Stimulated activated CD8-positive, alpha-beta memory T cell treated with anti-CD3 and anti-CD28 coated beads, Interleukin-4, amount 100 ng/mL, for 4 hours (primary cell): ENCODE measurements around the gene TUBGCP3.

Experiments
- DNase-seq, 2 donors: peaks; one replicate each; pipeline ENCODE4 v3.0.0-alpha.2; 2020; ENCODE audit warnings: low read depth in 2 of 2, low spot score in 1 of 2

Gene TUBGCP3

DNA sequence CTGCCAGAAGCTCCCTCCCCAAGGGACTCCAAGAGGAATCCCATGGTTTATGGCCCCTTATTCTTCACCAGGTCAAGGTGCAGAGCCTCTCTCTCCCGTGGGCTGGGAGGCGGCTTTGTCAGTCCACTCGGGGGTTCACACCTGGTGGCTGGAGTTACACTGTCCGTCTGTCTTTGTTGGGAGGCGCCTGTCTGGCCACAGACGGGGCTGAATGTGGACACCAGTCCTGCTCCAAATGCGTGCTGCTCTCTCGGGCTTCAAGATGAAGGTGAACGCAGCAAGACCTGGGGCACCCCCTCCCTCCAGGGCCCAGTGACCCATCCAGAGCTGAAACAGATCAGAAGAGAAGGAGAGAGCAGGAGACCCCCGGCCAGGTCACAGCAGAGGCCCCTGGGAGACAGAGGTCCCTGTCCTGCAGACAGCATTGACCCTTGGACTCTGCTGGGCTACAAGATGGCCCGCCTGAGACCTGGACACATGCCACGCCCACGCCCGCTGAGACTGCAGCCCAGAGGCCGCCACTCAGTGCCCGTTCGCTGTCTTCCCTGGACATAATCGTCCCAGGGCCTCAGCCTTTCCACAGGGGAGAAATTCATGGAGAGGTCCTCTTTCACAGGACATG is 29.9 kb upstream of the TUBGCP3 start:
- DNase-seq: no peak

- DNase-seq: no peak
Observed at GRCh38 chr13:112616586-112617362, 28.8 kb upstream of the TUBGCP3 start.

GRCh38 chr13:112615391-112615790 is 27.4 kb upstream of the TUBGCP3 start:
- no peak for DNase-seq

DNA sequence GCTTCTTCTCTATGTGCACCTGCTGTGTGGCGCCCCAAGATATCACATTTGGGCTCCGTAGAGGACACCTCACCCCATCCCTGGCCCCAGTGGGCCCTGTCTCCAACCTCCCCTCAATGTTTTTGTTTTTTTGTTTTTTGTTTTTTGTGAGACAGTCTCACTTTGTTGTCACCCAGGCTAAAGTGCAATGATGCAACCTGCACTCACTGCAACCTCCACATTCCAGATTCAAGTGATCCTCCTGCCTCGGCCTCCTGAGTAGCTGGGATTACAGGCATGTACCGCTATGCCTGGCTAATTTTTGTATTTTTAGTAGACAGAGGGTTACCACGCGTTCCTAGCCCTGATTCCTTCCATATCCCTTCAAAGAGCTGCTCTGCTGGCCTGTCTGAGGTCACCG is 26.9 kb upstream of the TUBGCP3 start:
- no peak for DNase-seq

DNA sequence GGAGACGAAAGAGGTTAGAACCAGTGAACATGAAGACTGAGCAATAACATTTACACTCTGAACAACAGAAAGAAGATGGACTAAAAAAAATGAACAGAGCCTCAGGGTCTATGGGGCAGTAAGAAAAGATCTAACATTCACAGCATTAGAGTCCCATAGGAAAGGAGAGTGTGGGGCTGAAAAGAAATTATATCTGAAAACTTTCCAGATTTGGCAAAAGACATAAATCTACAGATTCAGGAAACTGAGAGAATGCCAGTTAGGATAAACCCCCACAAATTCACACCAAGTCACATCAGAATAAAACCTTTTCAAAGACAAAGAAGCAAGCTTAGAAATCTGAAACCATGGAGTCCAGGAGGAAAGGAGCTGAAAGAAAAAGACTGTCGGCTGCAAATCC is 20.3 kb upstream of the TUBGCP3 start:
- DNase-seq: no peak

DNA sequence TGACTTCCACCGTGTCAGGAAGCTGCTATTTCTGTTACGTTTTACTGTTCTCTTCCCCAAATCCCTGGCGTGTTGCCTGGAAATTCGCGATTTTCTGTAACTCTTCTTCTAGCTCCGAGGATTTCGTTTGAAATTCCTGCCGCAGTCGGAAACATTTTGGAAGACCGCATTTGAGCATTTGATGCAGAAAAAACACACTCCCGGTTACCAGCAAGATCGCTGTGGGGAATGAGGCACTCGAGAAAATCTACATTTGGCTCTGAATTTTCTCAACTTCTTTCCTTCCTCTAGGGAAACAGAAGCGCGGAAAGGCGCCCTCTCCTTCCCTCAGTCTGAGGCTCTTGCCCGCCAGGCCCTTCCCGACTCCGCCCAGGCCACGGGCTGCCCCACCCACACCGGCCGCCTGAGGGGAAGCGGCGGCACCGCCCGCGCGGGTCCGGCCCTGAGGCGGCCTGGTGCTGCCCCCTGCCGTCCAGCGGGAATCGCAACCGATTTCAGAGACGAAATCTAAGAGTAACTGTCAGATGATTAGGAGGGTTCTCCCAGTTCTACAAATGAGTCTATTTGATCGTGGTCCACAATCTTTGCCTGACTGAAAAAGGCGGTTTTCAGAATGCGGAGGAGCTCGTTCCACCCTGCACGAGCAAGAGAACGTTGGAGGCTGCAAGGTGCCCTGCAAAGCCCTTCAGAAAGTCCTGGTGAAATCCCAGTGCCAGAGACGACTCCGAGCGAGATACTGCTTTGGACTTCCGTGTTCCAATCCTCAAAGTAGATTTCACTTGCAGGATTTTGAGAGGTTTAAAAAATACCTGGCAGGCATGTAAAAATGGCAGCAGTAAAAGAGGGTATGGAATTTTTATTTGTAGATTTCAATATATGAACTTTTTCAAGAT is 18.4 kb upstream of the TUBGCP3 start:
- peak; percentile 66 to 69 for DNase-seq

DNA sequence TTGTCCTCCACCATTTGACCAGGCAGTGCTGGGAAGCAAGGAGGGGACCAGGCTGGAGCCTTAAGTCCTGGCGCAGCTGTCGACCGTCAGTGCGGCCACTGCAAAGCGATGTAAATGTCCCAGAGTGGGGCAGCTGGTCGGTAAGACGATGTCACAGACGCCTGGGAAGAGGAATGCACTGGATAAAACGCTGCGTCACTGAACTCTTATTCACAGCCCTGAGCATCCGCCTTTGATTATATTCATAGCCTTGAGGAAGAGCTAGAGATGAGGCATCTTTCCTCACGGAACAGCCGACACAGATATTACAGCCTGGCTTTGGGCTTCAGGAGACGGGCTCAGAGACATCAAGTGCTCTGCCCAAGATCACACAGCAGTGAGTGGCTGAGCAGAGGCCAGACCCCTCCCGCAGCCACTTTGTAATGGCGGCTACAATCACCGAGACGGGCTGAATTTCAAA is 17.6 kb upstream of the TUBGCP3 start:
- no peak for DNase-seq

- no peak for DNase-seq
Observed at GRCh38 chr13:112603641-112604225, 15.8 kb upstream of the TUBGCP3 start.

DNA sequence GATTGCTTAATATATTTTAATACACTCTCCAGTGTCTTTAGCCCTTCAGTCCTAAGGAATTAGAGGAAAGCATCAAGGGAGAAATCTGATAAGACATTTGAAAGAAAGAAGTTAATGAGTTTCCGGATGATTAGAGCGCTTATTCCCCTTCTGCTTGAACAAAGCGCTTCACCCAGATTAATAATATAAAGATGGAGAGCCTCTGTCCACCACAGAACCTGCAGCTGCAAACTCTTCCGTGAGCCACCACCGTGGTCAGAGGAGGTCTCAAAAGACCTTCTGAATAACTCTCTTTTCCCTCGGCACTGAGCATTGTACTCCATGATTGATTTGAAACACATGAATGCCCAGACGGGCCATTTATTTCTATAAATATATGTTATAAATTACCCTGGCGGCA is 14.2 kb upstream of the TUBGCP3 start:
- no peak for DNase-seq

GRCh38 chr13:112601371-112601770 is 13.4 kb upstream of the TUBGCP3 start:
- DNase-seq: no peak

DNA sequence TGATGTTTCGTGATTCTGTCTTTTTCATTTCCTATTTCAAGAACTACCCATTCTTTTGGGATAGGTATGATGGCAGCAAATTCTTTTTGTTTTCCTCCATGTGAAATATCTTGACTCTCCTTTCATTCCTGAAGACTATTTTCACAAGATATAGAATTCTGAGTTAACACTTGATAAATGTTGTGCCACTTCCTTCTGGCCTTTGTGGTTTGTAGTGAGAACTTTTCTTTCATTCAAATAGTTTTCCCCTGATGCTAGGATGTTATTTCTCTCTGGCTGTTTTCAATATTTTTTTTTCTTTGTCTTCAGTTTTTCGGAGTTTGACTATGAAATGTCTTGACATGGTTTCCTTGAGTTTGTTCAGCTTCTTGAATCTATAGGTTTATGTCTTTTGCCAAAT is 8.3 kb upstream of the TUBGCP3 start:
- no peak for DNase-seq

GRCh38 chr13:112592647-112593046 is 4.7 kb upstream of the TUBGCP3 start:
- DNase-seq: no peak

GRCh38 chr13:112592181-112592580 is 4.2 kb upstream of the TUBGCP3 start:
- DNase-seq: no peak

DNA sequence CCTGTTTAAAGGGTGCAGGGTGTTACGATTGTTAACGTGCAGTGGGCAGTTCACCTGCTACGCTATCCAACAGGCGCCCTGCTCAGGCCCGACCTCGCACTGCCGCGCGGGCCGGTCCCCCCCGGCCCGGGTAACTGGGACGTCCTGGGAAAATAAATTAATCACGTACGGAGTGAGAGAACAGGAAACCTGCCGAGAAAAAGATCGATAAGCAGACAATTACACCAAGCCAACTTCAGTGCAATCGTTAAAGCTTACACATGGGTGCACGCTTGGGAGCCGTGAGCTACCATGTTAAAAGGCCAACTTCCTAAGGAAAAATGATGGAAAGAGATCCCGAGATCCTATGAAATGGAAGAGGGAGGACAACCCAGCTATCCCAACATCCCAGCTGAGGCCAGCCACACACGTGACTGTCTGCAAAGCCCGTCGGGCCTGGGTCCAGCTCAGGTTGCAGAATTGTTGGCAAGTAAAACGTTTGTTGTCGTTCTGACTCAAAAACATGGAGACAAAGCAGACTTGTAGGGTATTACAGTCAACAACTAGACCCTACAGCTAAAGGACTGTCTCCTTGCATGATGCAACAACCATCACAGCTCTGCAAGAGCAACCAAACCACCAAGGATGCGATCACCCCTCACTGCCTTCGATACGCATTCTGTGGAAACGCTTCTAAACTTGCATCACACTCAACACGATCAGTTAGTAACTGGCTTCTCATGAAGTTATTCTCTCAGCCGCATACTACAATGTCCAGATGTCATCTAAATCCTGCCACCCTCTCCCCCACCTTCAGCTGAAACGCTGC is 741 bp upstream of the TUBGCP3 start:
- DNase-seq: no peak

- peak; percentile 50 to 62 for DNase-seq
Observed at GRCh38 chr13:112587212-112587763, 665 bp downstream of the TUBGCP3 start.

DNA sequence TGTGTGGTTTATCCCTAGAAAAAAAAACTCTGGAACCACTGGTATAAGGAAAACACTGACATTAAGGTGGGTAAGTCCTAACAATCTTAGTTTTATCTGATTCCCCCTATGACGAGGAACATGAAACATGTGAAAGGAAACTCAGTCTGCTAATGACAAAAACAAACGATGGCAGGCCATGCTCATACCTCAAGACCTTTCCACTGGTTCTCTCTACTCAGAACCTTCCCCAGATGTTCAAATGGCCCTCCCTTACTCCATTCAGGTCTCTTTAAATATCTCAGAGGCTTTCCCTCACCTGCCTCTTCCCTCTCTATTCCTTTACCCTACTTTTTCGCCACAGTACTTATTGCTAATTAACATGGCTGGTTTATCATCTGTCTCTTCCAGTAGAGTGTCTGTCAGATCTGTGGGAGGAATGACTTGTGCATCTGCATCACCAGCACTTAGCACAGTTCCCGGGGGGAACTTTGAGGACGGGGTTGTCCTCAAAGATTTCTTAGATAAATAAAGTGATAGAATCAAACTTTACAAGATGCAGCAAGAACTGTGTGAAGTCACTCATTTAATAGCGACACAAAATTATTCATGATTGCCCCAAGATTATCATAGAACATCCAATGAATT is 1.5 kb downstream of the TUBGCP3 start:
- DNase-seq: no peak

- DNase-seq: no peak
Observed at GRCh38 chr13:112583592-112584277, 4.2 kb downstream of the TUBGCP3 start.

GRCh38 chr13:112582263-112582662 is 5.7 kb downstream of the TUBGCP3 start:
- DNase-seq: no peak

- DNase-seq: no peak
Observed at GRCh38 chr13:112580912-112581311, 7.0 kb downstream of the TUBGCP3 start.
